COLO829 (cell line): ENCODE results near the gene MYO16.
"Not testable (repeated sequence)": the region's sequence is repeated elsewhere in the genome, so short reads cannot be mapped to it uniquely, and the experiment has no call there.

Experiments
- DNase-seq: peaks from one replicate; pipeline ENCODE4 v3.0.0; 2012; ENCODE audit warnings: low spot score

The MYO16 gene

GRCh38 chr13:109200556-109200955 lies 571.1 kb downstream of the MYO16 start:
- no peak for DNase-seq

- DNase-seq: no peak
Measured at GRCh38 chr13:109203587-109203986, 574.2 kb downstream of the MYO16 start.

GRCh38 chr13:109204252-109204651 lies 574.8 kb downstream of the MYO16 start:
- no peak for DNase-seq

DNA sequence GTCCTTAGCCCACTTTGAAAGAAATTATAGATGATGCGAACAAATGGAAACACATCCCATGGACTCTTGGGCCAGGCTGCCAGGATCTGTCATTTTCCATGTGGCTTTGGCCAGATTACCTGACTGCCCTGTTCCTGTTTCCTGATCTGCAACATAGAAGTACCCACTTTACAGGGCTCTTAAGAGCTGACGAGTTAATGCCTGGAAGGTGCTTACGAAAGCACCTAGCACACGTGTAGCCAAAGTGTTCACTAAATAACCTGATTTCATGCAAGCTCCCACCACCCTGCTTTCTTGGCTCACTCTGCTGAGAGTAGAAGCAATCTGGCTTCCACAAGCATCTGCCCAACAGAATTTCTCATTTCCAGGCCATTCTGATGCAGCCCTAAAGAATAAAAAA lies 575.2 kb downstream of the MYO16 start:
- no peak for DNase-seq

DNA sequence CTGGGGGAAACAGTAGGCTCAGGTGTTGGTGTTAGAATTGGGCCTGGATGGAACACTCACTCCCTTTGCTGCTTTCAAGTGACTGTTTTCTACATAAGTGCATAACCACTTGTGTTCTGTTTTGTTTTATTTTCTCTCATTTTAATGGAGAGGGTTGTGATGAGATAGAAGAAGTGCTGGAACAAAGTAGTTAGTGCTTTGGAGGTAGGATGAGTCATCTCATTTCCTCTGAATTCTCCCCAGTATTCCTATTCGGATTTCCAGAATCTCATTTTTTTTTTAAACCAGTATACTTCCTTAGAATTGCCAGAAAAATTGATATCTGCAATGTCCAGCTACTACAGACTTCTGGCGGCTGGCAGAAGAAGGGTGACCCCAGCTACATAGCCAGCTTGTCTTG lies 575.9 kb downstream of the MYO16 start:
- no peak for DNase-seq

GRCh38 chr13:109206616-109207015 lies 577.2 kb downstream of the MYO16 start:
- DNase-seq: no peak

GRCh38 chr13:109207622-109208021 lies 578.2 kb downstream of the MYO16 start:
- DNase-seq: no peak

- DNase-seq: no peak
Measured at GRCh38 chr13:109208522-109208921, 579.1 kb downstream of the MYO16 start.

DNA sequence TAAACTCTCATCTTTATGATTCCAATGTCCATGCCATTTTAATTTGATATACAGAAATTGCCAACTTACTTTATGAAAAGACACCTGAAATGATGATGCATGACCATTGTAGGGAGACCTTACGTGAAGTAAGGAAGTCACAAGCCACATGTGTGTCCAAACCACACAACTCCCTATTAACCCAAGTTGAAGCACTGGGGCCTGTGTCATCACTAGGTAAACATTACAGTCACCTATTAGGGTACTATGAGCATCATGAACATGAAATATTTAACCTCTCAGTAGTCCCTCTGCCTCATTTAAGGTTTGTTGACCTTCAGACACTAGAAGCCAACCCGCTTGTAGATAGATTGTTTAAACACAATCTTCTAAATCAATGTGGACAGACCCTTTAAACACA lies 580.1 kb downstream of the MYO16 start:
- no peak for DNase-seq

GRCh38 chr13:109211616-109212015 lies 582.2 kb downstream of the MYO16 start:
- DNase-seq: peak; percentile 39

DNA sequence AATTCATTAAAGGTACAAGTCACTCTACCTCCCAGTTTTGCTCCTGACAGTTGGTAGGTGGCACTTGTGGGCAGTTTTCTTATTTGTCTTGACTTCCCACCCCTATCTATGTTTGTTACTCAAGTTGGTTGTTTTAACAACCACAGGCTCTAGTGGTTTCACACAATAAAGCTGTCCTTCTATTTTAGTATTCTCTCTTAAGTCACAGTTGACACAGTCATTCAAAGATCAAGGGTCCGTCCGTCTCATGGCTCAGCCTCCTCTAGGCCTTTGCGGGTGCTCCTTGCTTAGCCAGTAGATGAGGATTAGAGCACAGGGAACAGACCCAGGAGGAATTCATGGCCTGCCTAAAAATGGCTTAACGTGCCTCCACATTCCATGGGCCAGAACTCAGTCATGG lies 583.2 kb downstream of the MYO16 start:
- no peak for DNase-seq

- no peak for DNase-seq
Measured at GRCh38 chr13:109213714-109214113, 584.3 kb downstream of the MYO16 start.

- DNase-seq: no peak
Measured at GRCh38 chr13:109214393-109214792, 585.0 kb downstream of the MYO16 start.

GRCh38 chr13:109215377-109215776 lies 586.0 kb downstream of the MYO16 start:
- DNase-seq: no peak

- not testable (repeated sequence) for DNase-seq
Measured at GRCh38 chr13:109217510-109217909, 588.1 kb downstream of the MYO16 start.

DNA sequence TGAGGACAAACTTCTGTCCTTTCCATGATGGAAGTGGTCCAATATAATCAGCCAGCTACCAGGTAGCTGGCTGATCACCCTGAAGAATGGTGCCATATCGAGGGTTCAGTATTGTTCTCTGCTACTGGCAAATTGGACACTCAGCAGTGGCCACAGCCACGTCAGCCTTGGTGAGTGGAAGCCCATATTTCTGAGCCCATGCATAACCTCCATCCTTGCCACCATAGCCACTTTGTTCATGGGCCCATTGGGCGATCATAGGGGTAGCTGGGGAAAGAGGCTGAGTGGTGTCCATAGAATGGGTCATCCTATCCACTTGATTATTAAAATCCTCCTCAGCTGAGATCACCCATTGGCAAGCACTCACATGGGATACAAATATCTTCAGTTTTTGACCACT lies 591.2 kb downstream of the MYO16 start:
- no peak for DNase-seq

DNA sequence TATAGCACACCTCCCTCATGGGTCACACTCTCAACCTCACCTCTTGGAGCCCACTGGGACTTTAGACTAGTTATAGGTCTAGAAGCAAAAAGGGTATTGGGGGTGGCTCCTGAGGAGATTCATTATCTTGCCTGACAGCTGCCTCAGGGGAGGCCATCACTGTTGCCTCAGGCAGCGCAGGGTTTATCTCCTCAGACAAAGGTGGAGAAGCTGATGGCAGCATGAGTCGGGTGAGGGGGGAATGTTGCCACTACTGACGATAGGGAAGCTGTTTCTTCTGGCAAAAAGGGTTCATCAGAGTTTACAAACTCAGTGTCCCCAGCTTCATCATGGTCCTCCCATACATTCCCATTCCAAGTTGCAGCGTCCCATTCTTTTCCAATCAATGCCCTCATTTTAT lies 594.6 kb downstream of the MYO16 start:
- no peak for DNase-seq

- no peak for DNase-seq
Measured at GRCh38 chr13:109226631-109227030, 597.2 kb downstream of the MYO16 start.

DNA sequence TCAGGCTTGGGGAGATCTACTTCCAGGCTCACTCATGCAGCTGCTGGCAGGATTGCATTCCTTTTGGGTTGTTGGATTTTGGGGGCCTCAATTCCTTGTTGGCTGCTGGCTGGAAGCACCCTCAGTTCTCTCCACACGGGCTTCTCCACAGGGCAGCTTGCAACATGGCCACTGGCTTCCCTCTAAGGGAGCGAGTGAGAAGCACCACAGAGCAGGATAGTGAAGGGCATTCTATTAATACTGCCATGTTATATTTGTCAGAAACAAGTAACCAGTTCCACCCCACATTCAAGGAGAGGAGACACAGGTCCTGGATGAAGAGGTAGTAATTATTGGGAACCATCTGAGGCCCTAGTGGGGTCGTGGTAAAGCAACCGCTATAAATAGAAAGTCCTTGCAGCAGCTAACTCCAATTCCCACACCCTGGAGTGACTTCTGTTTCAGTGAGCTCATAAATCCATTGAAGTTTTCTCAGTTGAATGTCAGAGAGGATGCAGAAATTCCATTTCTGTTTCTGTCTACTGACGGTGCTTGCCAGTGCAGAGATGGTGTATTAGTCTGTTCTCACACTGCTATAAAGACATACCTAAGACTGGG lies 598.0 kb downstream of the MYO16 start:
- DNase-seq: no peak

DNA sequence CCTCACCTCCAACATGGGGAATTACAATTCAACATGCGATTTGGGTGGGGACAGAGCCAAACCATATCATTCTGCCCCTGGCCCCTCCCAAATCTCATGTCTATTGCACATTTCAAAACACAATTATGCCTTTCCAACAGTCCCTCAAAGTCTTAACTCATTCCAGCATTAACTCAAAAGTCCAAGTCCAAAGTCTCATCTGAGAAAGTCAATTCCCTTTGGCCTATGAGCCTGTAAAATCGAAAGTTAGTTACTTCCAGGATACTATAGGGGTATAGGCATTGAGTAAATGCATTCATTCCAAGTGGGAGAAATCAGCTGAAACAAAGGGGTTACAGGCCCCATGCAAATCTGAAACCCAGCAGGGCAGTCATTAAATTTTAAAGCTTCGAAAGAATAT lies 598.8 kb downstream of the MYO16 start:
- DNase-seq: no peak

- DNase-seq: no peak
Measured at GRCh38 chr13:109231888-109232287, 602.5 kb downstream of the MYO16 start.

GRCh38 chr13:109233293-109233692 lies 603.9 kb downstream of the MYO16 start:
- DNase-seq: no peak

- no peak for DNase-seq
Measured at GRCh38 chr13:109235901-109236300, 606.5 kb downstream of the MYO16 start.

DNA sequence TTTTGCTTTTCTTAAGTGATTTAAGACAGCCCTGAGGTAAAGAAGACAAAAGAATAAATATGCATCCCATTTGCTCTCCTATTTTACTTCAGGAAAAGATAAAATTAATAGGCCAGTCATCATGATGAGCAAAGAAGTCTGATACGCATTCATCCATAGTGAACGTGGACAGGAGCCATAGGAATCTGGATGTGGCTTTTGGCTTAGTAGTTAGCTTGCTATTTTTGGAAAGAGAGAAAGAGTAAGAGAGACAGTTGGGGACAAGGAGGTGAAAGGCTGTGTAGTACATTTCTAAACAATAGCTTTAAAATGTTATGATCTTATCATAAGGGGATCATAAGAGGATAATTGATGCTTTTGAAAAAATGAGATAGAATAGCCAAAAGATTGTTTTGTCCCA lies 611.7 kb downstream of the MYO16 start:
- DNase-seq: no peak
